MM.1S (cell line): ENCODE data around the gene MANSC1.

Source experiments
- DNase-seq: peaks from one replicate; pipeline ENCODE4 v3.0.0-alpha.2; 2015
- H2AFZ ChIP-seq: fragments of 300-600 bp; sonication (generic); 2 replicates; pipeline ENCODE4 v1.6.0; 2016; ENCODE audit warnings: antibody characterized with exemption, low read length
- H3F3A ChIP-seq: fragments of 300-600 bp; sonication (generic); 2 replicates; pipeline ENCODE4 v1.6.1; 2016; ENCODE audit warnings: mild to moderate bottlenecking, antibody characterized with exemption, low read length, moderate library complexity, mixed read lengths; ENCODE audit not compliant: insufficient read depth
- H3K27ac ChIP-seq: fragments of 300-600 bp; sonication (generic); 2 replicates; pipeline ENCODE4 v1.5.1; 2016; ENCODE audit warnings: mild to moderate bottlenecking, low read length
- H3K27me3 ChIP-seq: fragments of 300-600 bp; sonication (generic); replicated peaks from 2 replicates; pipeline ENCODE4 v1.6.0; 2016; ENCODE audit warnings: low read length; ENCODE audit not compliant: insufficient read depth
- H3K36me3 ChIP-seq: fragments of 300-600 bp; sonication (generic); replicated peaks from 2 replicates; pipeline ENCODE4 v1.6.1; 2016; ENCODE audit warnings: mild to moderate bottlenecking, low read length, mixed read lengths; ENCODE audit not compliant: insufficient read depth
- H3K4me1 ChIP-seq: fragments of 300-600 bp; sonication (generic); 2 replicates; pipeline ENCODE4 v1.6.1; 2016; ENCODE audit warnings: low read length, mixed read lengths
- H3K4me2 ChIP-seq: fragments of 300-600 bp; sonication (generic); 2 replicates; pipeline ENCODE4 v1.6.0; 2016; ENCODE audit warnings: low read depth, low read length
- H3K4me3 ChIP-seq: fragments of 300-600 bp; sonication (generic); 2 replicates; pipeline ENCODE4 v1.5.1; 2016; ENCODE audit warnings: low read length, mixed read lengths
- H3K79me2 ChIP-seq: fragments of 300-600 bp; sonication (generic); 2 replicates; pipeline ENCODE4 v1.6.1; 2016; ENCODE audit warnings: mixed run types, low read length, mixed read lengths
- H3K9ac ChIP-seq: fragments of 300-600 bp; sonication (generic); 2 replicates; pipeline ENCODE4 v1.6.1; 2016; ENCODE audit warnings: low read length, mixed read lengths
- H3K9me2 ChIP-seq: fragments of 300-600 bp; sonication (generic); replicated peaks from 2 replicates; pipeline ENCODE4 v1.6.1; 2016; ENCODE audit warnings: mild to moderate bottlenecking, low read length, mixed read lengths; ENCODE audit not compliant: insufficient read depth
- H3K9me3 ChIP-seq: fragments of 300-600 bp; sonication (generic); replicated peaks from 2 replicates; pipeline ENCODE4 v1.6.1; 2016; ENCODE audit warnings: mild to moderate bottlenecking, low read length, mixed read lengths; ENCODE audit not compliant: insufficient read depth
- H4K20me1 ChIP-seq: fragments of 300-600 bp; sonication (generic); 2 replicates; pipeline ENCODE4 v1.6.1; 2016; ENCODE audit warnings: mild to moderate bottlenecking, low read length, moderate library complexity, mixed read lengths; ENCODE audit not compliant: insufficient read depth
- CTCF ChIP-seq: fragments of 300-600 bp; sonication (generic); IDR thresholded peaks from 2 replicates; pipeline ENCODE4 v1.5.1; 2016; ENCODE audit warnings: antibody characterized with exemption, low read length, mixed read lengths
- EZH2 ChIP-seq: fragments of 300-600 bp; sonication (generic); optimal IDR thresholded peaks from 2 replicates; pipeline ENCODE3; 2017; ENCODE audit warnings: low read depth, mild to moderate bottlenecking, antibody characterized with exemption, low read length, mixed read lengths
- EZH2phosphoT487 ChIP-seq: fragments of 300-600 bp; sonication (generic); IDR thresholded peaks from 2 replicates; pipeline ENCODE4 v1.6.1; 2018; ENCODE audit warnings: antibody characterized with exemption, low read length

The MANSC1 gene

GRCh38 chr12:12294215-12295005 is 55.6 kb downstream of the MANSC1 start:
- no peak for TF ChIP-seq EZH2phosphoT487
- Histone ChIP-seq H3K36me3 (no peaks in the 10 kb centered on the region), H2AFZ (no peak overlapping the region)

GRCh38 chr12:12290206-12290605 is 59.8 kb downstream of the MANSC1 start:
- H3K27me3 ChIP-seq = no peaks in the 10 kb centered on the region
- no peaks in the 10 kb centered on the region for H4K20me1 ChIP-seq
- no peaks in the 10 kb centered on the region for H3K9me3 ChIP-seq
- H3K9ac ChIP-seq = no peak overlapping the region
- no peaks in the 10 kb centered on the region for H3K79me2 ChIP-seq
- H3K36me3 ChIP-seq = no peaks in the 10 kb centered on the region
- no peak for TF ChIP-seq CTCF
- TF ChIP-seq EZH2phosphoT487 = no peak
- TF ChIP-seq EZH2 = no peak
- no peak for DNase-seq
- no peak overlapping the region for H2AFZ ChIP-seq
- H3K27ac ChIP-seq = no peak overlapping the region
- H3K4me3 ChIP-seq = no peak overlapping the region
- no peaks in the 10 kb centered on the region for H3K9me2 ChIP-seq
- H3K4me2 ChIP-seq = no peak overlapping the region
- no peaks in the 10 kb centered on the region for H3K4me1 ChIP-seq
- H3F3A ChIP-seq = no peaks in the 10 kb centered on the region

More at GRCh38 chr12:12294215-12295005, 55.6 kb downstream of the MANSC1 start:
- Histone ChIP-seq H3K4me1 (no peaks in the 10 kb centered on the region), H3K4me3 (no peak overlapping the region), H3K27me3 (no peaks in the 10 kb centered on the region), H3F3A (no peaks in the 10 kb centered on the region), H3K9ac (no peak overlapping the region), H3K9me3 (no peaks in the 10 kb centered on the region), H3K79me2 (no peaks in the 10 kb centered on the region), H3K4me2 (no peak overlapping the region), H3K9me2 (no peaks in the 10 kb centered on the region), H3K27ac (no peak overlapping the region), H4K20me1 (no peaks in the 10 kb centered on the region)
- DNase-seq = no peak

- H3K4me1 ChIP-seq = no peaks in the 10 kb centered on the region
- no peak overlapping the region for H2AFZ ChIP-seq
- H3F3A ChIP-seq = no peaks in the 10 kb centered on the region
- H3K9me2 ChIP-seq = no peaks in the 10 kb centered on the region
- no peaks in the 10 kb centered on the region for H4K20me1 ChIP-seq
- H3K79me2 ChIP-seq = no peaks in the 10 kb centered on the region
- H3K9me3 ChIP-seq = no peaks in the 10 kb centered on the region
- H3K36me3 ChIP-seq = no peaks in the 10 kb centered on the region
- no peak overlapping the region for H3K9ac ChIP-seq
- H3K4me2 ChIP-seq = no peak overlapping the region
- no peak for DNase-seq
- H3K27ac ChIP-seq = no peak overlapping the region
- no peak overlapping the region for H3K4me3 ChIP-seq
- H3K27me3 ChIP-seq = no peaks in the 10 kb centered on the region
- no peak for TF ChIP-seq EZH2phosphoT487
- TF ChIP-seq CTCF = no peak
- no peak for TF ChIP-seq EZH2
Measured at GRCh38 chr12:12286441-12286840, 63.6 kb downstream of the MANSC1 start.

- H2AFZ ChIP-seq = no peak overlapping the region
- no peaks in the 10 kb centered on the region for H3K27me3 ChIP-seq
- H4K20me1 ChIP-seq = no peaks in the 10 kb centered on the region
- H3F3A ChIP-seq = no peaks in the 10 kb centered on the region
- H3K9ac ChIP-seq = no peak overlapping the region
- TF ChIP-seq EZH2 (no peak), EZH2phosphoT487 (no peak), CTCF (no peak)
- H3K27ac ChIP-seq = no peak overlapping the region
- no peak overlapping the region for H3K4me3 ChIP-seq
- no peaks in the 10 kb centered on the region for H3K79me2 ChIP-seq
- no peaks in the 10 kb centered on the region for H3K36me3 ChIP-seq
- no peak overlapping the region for H3K4me2 ChIP-seq
- no peaks in the 10 kb centered on the region for H3K9me2 ChIP-seq
- no peaks in the 10 kb centered on the region for H3K4me1 ChIP-seq
- no peaks in the 10 kb centered on the region for H3K9me3 ChIP-seq
- DNase-seq = no peak
Measured at GRCh38 chr12:12282761-12283425, 67.1 kb downstream of the MANSC1 start.
